NB4 (cell line): Measurements from ENCODE around the gene COQ10B.
A peak's percentile ranks its signal among the peaks of the same experiment; 100 is the strongest.

Experiments
- CTCF ChIP-seq: IDR thresholded peaks from one replicate; pipeline ENCODE4 v1.5.1; 2012; ENCODE audit warnings: low read depth, low read length
- MAX ChIP-seq: IDR thresholded peaks from 2 replicates; pipeline ENCODE4 v1.6.1; 2011; ENCODE audit warnings: low read depth, low read length
- MYC ChIP-seq: IDR thresholded peaks from 2 replicates; pipeline ENCODE4 v1.6.1; 2011; ENCODE audit warnings: low read depth, low read length
- POLR2A ChIP-seq: IDR thresholded peaks from 2 replicates; pipeline ENCODE4 v1.6.1; 2011; ENCODE audit warnings: mild to moderate bottlenecking; ENCODE audit not compliant: insufficient read length; ENCODE audit errors: extremely low read depth

GRCh38 chr2:197453914-197454398 is 604 bp downstream of the COQ10B start:
- TF ChIP-seq CTCF (no peak), POLR2A (no peak), MAX (no peak; the same call in 1 of the 2 replicates), MYC (peak; percentile 78; the same call in 1 of the 2 replicates)
